Naive thymus-derived CD8-positive, alpha-beta T cell (primary cell): ENCODE results near the gene SNCAIP. TPM values are rescaled to one million over a fixed set of nuclear protein-coding genes. Genes with fewer than 3 reads are reported as not detected.
"Not testable (repeated sequence)": the region's sequence is repeated elsewhere in the genome, so short reads cannot be mapped to it uniquely, and the experiment has no call there.

Experiments
- ATAC-seq, 2 donors: fragments of 150-1000 bp; cut with Tn5 transposase in 1 of 2; sonication (Bioruptor Pico), chemical (Tn5 transposase) in 1 of 2; 1 replicate in 1 of 2; 2 replicates in 1 of 2; pipeline ENCODE4 v1.10.0; 2021; ENCODE audit warnings: mild to moderate bottlenecking in 2 of 2, moderate library complexity in 2 of 2
- POLR2A ChIA-PET: fragments of 350-600 bp; sonication (Branson Sonifier 250); formaldehyde crosslinking; loops from one replicate; lab custom pipeline; 2021; ENCODE audit warnings: antibody characterized with exemption; lab: Charles Lee
- DNase-seq, 10 donors: peaks; one replicate each; pipeline versions ENCODE4 v3.0.0 to v3.0.0-alpha.2; 2020 to 2022
- H3K27ac Mint-ChIP-seq, 10 donors: one replicate each; pipeline ENCODE4 v1.8.0; 2020 to 2022; ENCODE audit warnings: mild to moderate bottlenecking in 10 of 10, mixed read lengths in 10 of 10, moderate library complexity in 4 of 10, inconsistent platforms in 1 of 10
- H3K27me3 Mint-ChIP-seq, 5 donors: one replicate each; pipeline ENCODE4 v1.8.0; 2021 to 2022; ENCODE audit warnings: mixed read lengths in 5 of 5
- H3K36me3 Mint-ChIP-seq, 3 donors: one replicate each; pipeline ENCODE4 v1.8.0; 2020 to 2022; ENCODE audit warnings: mixed read lengths in 3 of 3, mild to moderate bottlenecking in 2 of 3, inconsistent platforms in 1 of 3
- H3K4me1 Mint-ChIP-seq, 4 donors: one replicate each; pipeline ENCODE4 v1.8.0; 2021 to 2022; ENCODE audit warnings: mixed read lengths in 4 of 4
- H3K4me3 Mint-ChIP-seq, 10 donors: one replicate each; pipeline ENCODE4 v1.8.0; 2020 to 2022; ENCODE audit warnings: mild to moderate bottlenecking in 10 of 10, mixed read lengths in 10 of 10, moderate library complexity in 6 of 10, inconsistent platforms in 1 of 10
- H3K9me3 Mint-ChIP-seq, 9 donors: one replicate each; pipeline ENCODE4 v1.8.0; 2020 to 2022; ENCODE audit warnings: mixed read lengths in 9 of 9, mild to moderate bottlenecking in 3 of 9, inconsistent platforms in 1 of 9, moderate library complexity in 1 of 9
- polyA plus RNA-seq, 3 donors: library from polyadenylated mRNA; unstranded; fragments of 300-500 nt; fragmentation: Illumina TruSeq; gene quantifications; one replicate each; pipeline ENCODE4 v1.2.3, GENCODE V29; 2021
- total RNA-seq, 8 experiments: library from RNA in 2 of 8; stranded (reverse) in 2 of 8; gene quantifications; one replicate each; pipeline ENCODE4 v1.2.3 and lab custom pipeline; 2021 to 2026

SNCAIP gene
- total and polyA plus RNA-seq, 5 experiments from 2014 or later = not detected

GRCh38 chr5:122351416-122352157, 39.5 kb downstream of the SNCAIP start:
- H3K27me3 Mint-ChIP-seq = peaks cover 0 to 10% (median 2%) of the 10 kb centered on the region in 5 donors
- H3K4me1 Mint-ChIP-seq = no peaks in the 10 kb centered on the region
- DNase-seq (no peak), ATAC-seq (no peak)
- no peak overlapping the region for H3K4me3 Mint-ChIP-seq
- H3K27ac Mint-ChIP-seq = no peak overlapping the region
- no peaks in the 10 kb centered on the region for H3K36me3 Mint-ChIP-seq
- POLR2A ChIA-PET = no interaction called here
- peaks cover 0 to 3% (median 0%) of the 10 kb centered on the region in 9 donors for H3K9me3 Mint-ChIP-seq

GRCh38 chr5:122352331-122352730, 40.3 kb downstream of the SNCAIP start:
- H3K36me3 Mint-ChIP-seq = no peaks in the 10 kb centered on the region
- POLR2A ChIA-PET = no interaction called here
- ATAC-seq = no peak
- H3K4me3 Mint-ChIP-seq = no peak overlapping the region
- no peaks in the 10 kb centered on the region for H3K4me1 Mint-ChIP-seq
- no peak for DNase-seq
- peaks cover 0 to 10% (median 2%) of the 10 kb centered on the region in 5 donors for H3K27me3 Mint-ChIP-seq
- peaks cover 0 to 9% (median 0%) of the 10 kb centered on the region in 9 donors for H3K9me3 Mint-ChIP-seq
- H3K27ac Mint-ChIP-seq = no peak overlapping the region

GRCh38 chr5:122353361-122353760, 41.3 kb downstream of the SNCAIP start:
- H3K4me3 Mint-ChIP-seq, H3K27ac Mint-ChIP-seq, H3K36me3 Mint-ChIP-seq, POLR2A ChIA-PET, H3K4me1 Mint-ChIP-seq, H3K9me3 Mint-ChIP-seq, DNase-seq, ATAC-seq: not testable (repeated sequence)
- peaks cover 0 to 10% (median 2%) of the 10 kb centered on the region in 5 donors for H3K27me3 Mint-ChIP-seq

GRCh38 chr5:122354293-122354692, 42.3 kb downstream of the SNCAIP start:
- ATAC-seq (no peak), DNase-seq (no peak)
- no peak overlapping the region for H3K27ac Mint-ChIP-seq
- H3K4me1 Mint-ChIP-seq = no peaks in the 10 kb centered on the region
- H3K36me3 Mint-ChIP-seq = no peaks in the 10 kb centered on the region
- peaks cover 0 to 9% (median 0%) of the 10 kb centered on the region in 9 donors for H3K9me3 Mint-ChIP-seq
- POLR2A ChIA-PET = no interaction called here
- peaks cover 0 to 3% (median 2%) of the 10 kb centered on the region in 5 donors for H3K27me3 Mint-ChIP-seq
- no peak overlapping the region for H3K4me3 Mint-ChIP-seq

- H3K9me3 Mint-ChIP-seq = peaks cover 0 to 9% (median 0%) of the 10 kb centered on the region in 9 donors
- DNase-seq (no peak), ATAC-seq (no peak)
- H3K4me3 Mint-ChIP-seq = no peak overlapping the region
- no peaks in the 10 kb centered on the region for H3K36me3 Mint-ChIP-seq
- no peaks in the 10 kb centered on the region for H3K4me1 Mint-ChIP-seq
- no peak overlapping the region for H3K27ac Mint-ChIP-seq
- POLR2A ChIA-PET = no interaction called here
- H3K27me3 Mint-ChIP-seq = peaks cover 0 to 3% (median 0%) of the 10 kb centered on the region in 5 donors
Observed at GRCh38 chr5:122355324-122355723, 43.3 kb downstream of the SNCAIP start.

- POLR2A ChIA-PET = no interaction called here
- Mint-ChIP-seq H3K4me3 (no peak overlapping the region), H3K4me1 (no peaks in the 10 kb centered on the region), H3K27ac (peak overlapping the region in 1 of 10 donors; percentile 69), H3K36me3 (no peaks in the 10 kb centered on the region), H3K9me3 (peaks cover 0 to 9% (median 0%) of the 10 kb centered on the region in 9 donors), H3K27me3 (peaks cover 0 to 3% (median 0%) of the 10 kb centered on the region in 5 donors)
- ATAC-seq (no peak), DNase-seq (no peak)
Observed at GRCh38 chr5:122356855-122357254, 44.8 kb downstream of the SNCAIP start.

GRCh38 chr5:122358372-122358979, 46.4 kb downstream of the SNCAIP start:
- POLR2A ChIA-PET = no interaction called here
- no peak overlapping the region for H3K4me3 Mint-ChIP-seq
- peaks cover 0 to 18% (median 0%) of the 10 kb centered on the region in 9 donors for H3K9me3 Mint-ChIP-seq
- no peaks in the 10 kb centered on the region for H3K36me3 Mint-ChIP-seq
- no peak for DNase-seq
- ATAC-seq = no peak
- no peak overlapping the region for H3K27ac Mint-ChIP-seq
- H3K27me3 Mint-ChIP-seq = peaks cover 0 to 9% (median 4%) of the 10 kb centered on the region in 5 donors
- no peaks in the 10 kb centered on the region for H3K4me1 Mint-ChIP-seq

GRCh38 chr5:122362361-122362760, 50.3 kb downstream of the SNCAIP start:
- DNase-seq (no peak), ATAC-seq (no peak)
- Mint-ChIP-seq H3K27ac (no peak overlapping the region), H3K9me3 (peaks cover 0 to 20% (median 0%) of the 10 kb centered on the region in 9 donors), H3K27me3 (peaks cover 0 to 11% (median 4%) of the 10 kb centered on the region in 5 donors), H3K36me3 (no peaks in the 10 kb centered on the region), H3K4me1 (no peaks in the 10 kb centered on the region), H3K4me3 (no peak overlapping the region)
- POLR2A ChIA-PET = no interaction called here

- Mint-ChIP-seq H3K9me3 (peaks cover 0 to 20% (median 0%) of the 10 kb centered on the region in 9 donors), H3K27me3 (peaks cover 0 to 11% (median 4%) of the 10 kb centered on the region in 5 donors), H3K36me3 (no peaks in the 10 kb centered on the region), H3K27ac (no peak overlapping the region), H3K4me1 (no peaks in the 10 kb centered on the region), H3K4me3 (no peak overlapping the region)
- POLR2A ChIA-PET = no interaction called here
- DNase-seq (no peak), ATAC-seq (no peak)
Observed at GRCh38 chr5:122363623-122364022, 51.6 kb downstream of the SNCAIP start.

GRCh38 chr5:122366501-122366900, 54.5 kb downstream of the SNCAIP start:
- H3K4me1 Mint-ChIP-seq = no peaks in the 10 kb centered on the region
- H3K36me3 Mint-ChIP-seq = no peaks in the 10 kb centered on the region
- H3K27me3 Mint-ChIP-seq = peaks cover 0 to 11% (median 4%) of the 10 kb centered on the region in 5 donors
- no peak overlapping the region for H3K4me3 Mint-ChIP-seq
- ATAC-seq (no peak), DNase-seq (no peak)
- peaks cover 0 to 20% (median 0%) of the 10 kb centered on the region in 9 donors for H3K9me3 Mint-ChIP-seq
- POLR2A ChIA-PET = no interaction called here
- no peak overlapping the region for H3K27ac Mint-ChIP-seq

- ATAC-seq = no peak
- no peak for DNase-seq
- peaks cover 0 to 14% (median 0%) of the 10 kb centered on the region in 9 donors for H3K9me3 Mint-ChIP-seq
- H3K4me3 Mint-ChIP-seq = no peak overlapping the region
- no peak overlapping the region for H3K27ac Mint-ChIP-seq
- POLR2A ChIA-PET = no interaction called here
- peaks cover 0 to 8% (median 2%) of the 10 kb centered on the region in 5 donors for H3K27me3 Mint-ChIP-seq
- no peaks in the 10 kb centered on the region for H3K4me1 Mint-ChIP-seq
- H3K36me3 Mint-ChIP-seq = no peaks in the 10 kb centered on the region
Observed at GRCh38 chr5:122367456-122367855, 55.4 kb downstream of the SNCAIP start.

GRCh38 chr5:122368510-122369251, 56.6 kb downstream of the SNCAIP start:
- no peaks in the 10 kb centered on the region for H3K36me3 Mint-ChIP-seq
- POLR2A ChIA-PET = no interaction called here
- DNase-seq = no peak
- no peak overlapping the region for H3K27ac Mint-ChIP-seq
- H3K4me3 Mint-ChIP-seq = no peak overlapping the region
- H3K9me3 Mint-ChIP-seq = peaks cover 0 to 11% (median 0%) of the 10 kb centered on the region in 9 donors
- ATAC-seq = no peak
- H3K4me1 Mint-ChIP-seq = no peaks in the 10 kb centered on the region
- H3K27me3 Mint-ChIP-seq = peaks cover 0 to 7% (median 0%) of the 10 kb centered on the region in 5 donors
